K562 (cell line): Measurements from ENCODE around the gene SLC26A1. TPM values are rescaled to one million over a fixed set of nuclear protein-coding genes. Genes with fewer than 3 reads are reported as not detected.

ENCODE experiments used
- CCAR2 ChIP-seq: fragments of 200-400 bp; formaldehyde crosslinking; IDR thresholded peaks from 2 replicates; pipeline ENCODE4 v1.6.1; 2017; ENCODE audit warnings: mild to moderate bottlenecking, low read depth, low read length
- NFATC3 ChIP-seq: fragments of 450-650 bp; IDR thresholded peaks from 2 replicates; pipeline ENCODE4 v1.6.1; 2017; ENCODE audit warnings: mild to moderate bottlenecking
- polyA plus RNA-seq, 8 experiments: library from polyadenylated mRNA; depleted of rRNA in 4 of 8; stranded (reverse) in 5 of 8; unstranded in 3 of 8; fragments of >200 nt; fragmentation: Nextera tagmentation in 2 of 8; fragmentation: Illumina TruSeq in 1 of 8; extraction: Ambion mirVana in 2 of 8; extraction: Trizol in 1 of 8; gene quantifications; 2 replicates each; pipeline versions ENCODE4 v1.2.1 to v1.2.3, GENCODE V29; 2011 to 2014; ENCODE audit warnings: inconsistent platforms in 1 of 8, missing spikeins in 1 of 8
- total RNA-seq, 7 experiments: library from RNA; depleted of rRNA in 6 of 7; stranded (reverse); fragments of >200 nt in 6 of 7; fragmentation: Illumina TruSeq in 2 of 7; extraction: Trizol in 2 of 7; gene quantifications; 2 replicates each; pipeline versions ENCODE4 v1.2.1 to v1.2.3, GENCODE V29; 2011 to 2021; ENCODE audit warnings: low replicate concordance in 1 of 7
- TF ChIP-seq, protein P1 (sequence below): fragments of 450-650 bp; IDR thresholded peaks from 2 replicates; pipeline ENCODE4 v1.6.1; 2016; ENCODE audit warnings: mild to moderate bottlenecking, moderate library complexity
- TF ChIP-seq, protein P2 (sequence below): sonication (generic); formaldehyde crosslinking; IDR thresholded peaks from 2 replicates; pipeline ENCODE4 v1.8.0; 2022; ENCODE audit warnings: mild to moderate bottlenecking, missing genetic modification reagents
- TF ChIP-seq, protein P3 (sequence below): fragments of 450-650 bp; formaldehyde crosslinking; IDR thresholded peaks from 2 replicates; pipeline ENCODE4 v1.4.0; 2020; ENCODE audit warnings: mild to moderate bottlenecking, moderate library complexity

SLC26A1 gene
- total and polyA plus RNA-seq, 9 of the 15 experiments (the other 6 are each of a cell fraction or from before 2014, with no cell fraction given) = 0.11 to 4.2 (median 0.95) TPM

DNA sequence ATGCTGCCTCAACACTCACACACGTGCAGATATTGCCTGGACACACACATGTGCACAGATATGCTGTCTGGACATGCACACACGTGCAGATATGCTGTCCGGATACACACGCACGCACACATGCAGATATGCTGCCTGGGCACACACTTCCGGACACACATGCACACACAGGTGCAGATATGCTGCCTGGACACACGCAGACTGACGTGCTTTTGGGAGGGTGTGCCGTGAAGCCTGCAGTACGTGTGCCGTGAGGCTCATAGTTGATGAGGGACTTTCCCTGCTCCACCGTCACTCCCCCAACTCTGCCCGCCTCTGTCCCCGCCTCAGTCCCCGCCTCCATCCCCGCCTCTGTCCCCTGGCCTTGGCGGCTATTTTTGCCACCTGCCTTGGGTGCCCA, 32.9 kb upstream of the SLC26A1 start (continued):
- TF ChIP-seq, protein P1, sequence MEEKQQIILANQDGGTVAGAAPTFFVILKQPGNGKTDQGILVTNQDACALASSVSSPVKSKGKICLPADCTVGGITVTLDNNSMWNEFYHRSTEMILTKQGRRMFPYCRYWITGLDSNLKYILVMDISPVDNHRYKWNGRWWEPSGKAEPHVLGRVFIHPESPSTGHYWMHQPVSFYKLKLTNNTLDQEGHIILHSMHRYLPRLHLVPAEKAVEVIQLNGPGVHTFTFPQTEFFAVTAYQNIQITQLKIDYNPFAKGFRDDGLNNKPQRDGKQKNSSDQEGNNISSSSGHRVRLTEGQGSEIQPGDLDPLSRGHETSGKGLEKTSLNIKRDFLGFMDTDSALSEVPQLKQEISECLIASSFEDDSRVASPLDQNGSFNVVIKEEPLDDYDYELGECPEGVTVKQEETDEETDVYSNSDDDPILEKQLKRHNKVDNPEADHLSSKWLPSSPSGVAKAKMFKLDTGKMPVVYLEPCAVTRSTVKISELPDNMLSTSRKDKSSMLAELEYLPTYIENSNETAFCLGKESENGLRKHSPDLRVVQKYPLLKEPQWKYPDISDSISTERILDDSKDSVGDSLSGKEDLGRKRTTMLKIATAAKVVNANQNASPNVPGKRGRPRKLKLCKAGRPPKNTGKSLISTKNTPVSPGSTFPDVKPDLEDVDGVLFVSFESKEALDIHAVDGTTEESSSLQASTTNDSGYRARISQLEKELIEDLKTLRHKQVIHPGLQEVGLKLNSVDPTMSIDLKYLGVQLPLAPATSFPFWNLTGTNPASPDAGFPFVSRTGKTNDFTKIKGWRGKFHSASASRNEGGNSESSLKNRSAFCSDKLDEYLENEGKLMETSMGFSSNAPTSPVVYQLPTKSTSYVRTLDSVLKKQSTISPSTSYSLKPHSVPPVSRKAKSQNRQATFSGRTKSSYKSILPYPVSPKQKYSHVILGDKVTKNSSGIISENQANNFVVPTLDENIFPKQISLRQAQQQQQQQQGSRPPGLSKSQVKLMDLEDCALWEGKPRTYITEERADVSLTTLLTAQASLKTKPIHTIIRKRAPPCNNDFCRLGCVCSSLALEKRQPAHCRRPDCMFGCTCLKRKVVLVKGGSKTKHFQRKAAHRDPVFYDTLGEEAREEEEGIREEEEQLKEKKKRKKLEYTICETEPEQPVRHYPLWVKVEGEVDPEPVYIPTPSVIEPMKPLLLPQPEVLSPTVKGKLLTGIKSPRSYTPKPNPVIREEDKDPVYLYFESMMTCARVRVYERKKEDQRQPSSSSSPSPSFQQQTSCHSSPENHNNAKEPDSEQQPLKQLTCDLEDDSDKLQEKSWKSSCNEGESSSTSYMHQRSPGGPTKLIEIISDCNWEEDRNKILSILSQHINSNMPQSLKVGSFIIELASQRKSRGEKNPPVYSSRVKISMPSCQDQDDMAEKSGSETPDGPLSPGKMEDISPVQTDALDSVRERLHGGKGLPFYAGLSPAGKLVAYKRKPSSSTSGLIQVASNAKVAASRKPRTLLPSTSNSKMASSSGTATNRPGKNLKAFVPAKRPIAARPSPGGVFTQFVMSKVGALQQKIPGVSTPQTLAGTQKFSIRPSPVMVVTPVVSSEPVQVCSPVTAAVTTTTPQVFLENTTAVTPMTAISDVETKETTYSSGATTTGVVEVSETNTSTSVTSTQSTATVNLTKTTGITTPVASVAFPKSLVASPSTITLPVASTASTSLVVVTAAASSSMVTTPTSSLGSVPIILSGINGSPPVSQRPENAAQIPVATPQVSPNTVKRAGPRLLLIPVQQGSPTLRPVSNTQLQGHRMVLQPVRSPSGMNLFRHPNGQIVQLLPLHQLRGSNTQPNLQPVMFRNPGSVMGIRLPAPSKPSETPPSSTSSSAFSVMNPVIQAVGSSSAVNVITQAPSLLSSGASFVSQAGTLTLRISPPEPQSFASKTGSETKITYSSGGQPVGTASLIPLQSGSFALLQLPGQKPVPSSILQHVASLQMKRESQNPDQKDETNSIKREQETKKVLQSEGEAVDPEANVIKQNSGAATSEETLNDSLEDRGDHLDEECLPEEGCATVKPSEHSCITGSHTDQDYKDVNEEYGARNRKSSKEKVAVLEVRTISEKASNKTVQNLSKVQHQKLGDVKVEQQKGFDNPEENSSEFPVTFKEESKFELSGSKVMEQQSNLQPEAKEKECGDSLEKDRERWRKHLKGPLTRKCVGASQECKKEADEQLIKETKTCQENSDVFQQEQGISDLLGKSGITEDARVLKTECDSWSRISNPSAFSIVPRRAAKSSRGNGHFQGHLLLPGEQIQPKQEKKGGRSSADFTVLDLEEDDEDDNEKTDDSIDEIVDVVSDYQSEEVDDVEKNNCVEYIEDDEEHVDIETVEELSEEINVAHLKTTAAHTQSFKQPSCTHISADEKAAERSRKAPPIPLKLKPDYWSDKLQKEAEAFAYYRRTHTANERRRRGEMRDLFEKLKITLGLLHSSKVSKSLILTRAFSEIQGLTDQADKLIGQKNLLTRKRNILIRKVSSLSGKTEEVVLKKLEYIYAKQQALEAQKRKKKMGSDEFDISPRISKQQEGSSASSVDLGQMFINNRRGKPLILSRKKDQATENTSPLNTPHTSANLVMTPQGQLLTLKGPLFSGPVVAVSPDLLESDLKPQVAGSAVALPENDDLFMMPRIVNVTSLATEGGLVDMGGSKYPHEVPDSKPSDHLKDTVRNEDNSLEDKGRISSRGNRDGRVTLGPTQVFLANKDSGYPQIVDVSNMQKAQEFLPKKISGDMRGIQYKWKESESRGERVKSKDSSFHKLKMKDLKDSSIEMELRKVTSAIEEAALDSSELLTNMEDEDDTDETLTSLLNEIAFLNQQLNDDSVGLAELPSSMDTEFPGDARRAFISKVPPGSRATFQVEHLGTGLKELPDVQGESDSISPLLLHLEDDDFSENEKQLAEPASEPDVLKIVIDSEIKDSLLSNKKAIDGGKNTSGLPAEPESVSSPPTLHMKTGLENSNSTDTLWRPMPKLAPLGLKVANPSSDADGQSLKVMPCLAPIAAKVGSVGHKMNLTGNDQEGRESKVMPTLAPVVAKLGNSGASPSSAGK = no peak
- TF ChIP-seq, protein P2, sequence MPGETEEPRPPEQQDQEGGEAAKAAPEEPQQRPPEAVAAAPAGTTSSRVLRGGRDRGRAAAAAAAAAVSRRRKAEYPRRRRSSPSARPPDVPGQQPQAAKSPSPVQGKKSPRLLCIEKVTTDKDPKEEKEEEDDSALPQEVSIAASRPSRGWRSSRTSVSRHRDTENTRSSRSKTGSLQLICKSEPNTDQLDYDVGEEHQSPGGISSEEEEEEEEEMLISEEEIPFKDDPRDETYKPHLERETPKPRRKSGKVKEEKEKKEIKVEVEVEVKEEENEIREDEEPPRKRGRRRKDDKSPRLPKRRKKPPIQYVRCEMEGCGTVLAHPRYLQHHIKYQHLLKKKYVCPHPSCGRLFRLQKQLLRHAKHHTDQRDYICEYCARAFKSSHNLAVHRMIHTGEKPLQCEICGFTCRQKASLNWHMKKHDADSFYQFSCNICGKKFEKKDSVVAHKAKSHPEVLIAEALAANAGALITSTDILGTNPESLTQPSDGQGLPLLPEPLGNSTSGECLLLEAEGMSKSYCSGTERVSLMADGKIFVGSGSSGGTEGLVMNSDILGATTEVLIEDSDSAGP (CRISPR knock-in tag) = no peak
- TF ChIP-seq, protein P3, sequence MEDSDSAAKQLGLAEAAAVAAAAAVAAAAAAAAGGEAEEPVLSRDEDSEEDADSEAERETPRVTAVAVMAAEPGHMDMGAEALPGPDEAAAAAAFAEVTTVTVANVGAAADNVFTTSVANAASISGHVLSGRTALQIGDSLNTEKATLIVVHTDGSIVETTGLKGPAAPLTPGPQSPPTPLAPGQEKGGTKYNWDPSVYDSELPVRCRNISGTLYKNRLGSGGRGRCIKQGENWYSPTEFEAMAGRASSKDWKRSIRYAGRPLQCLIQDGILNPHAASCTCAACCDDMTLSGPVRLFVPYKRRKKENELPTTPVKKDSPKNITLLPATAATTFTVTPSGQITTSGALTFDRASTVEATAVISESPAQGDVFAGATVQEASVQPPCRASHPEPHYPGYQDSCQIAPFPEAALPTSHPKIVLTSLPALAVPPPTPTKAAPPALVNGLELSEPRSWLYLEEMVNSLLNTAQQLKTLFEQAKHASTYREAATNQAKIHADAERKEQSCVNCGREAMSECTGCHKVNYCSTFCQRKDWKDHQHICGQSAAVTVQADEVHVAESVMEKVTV = no peak
- TF ChIP-seq CCAR2 (no peak), NFATC3 (no peak)
- TF ChIP-seq, all 486 proteins: peak for 3
